IPS-20b (cell line): Measurements from ENCODE around the gene CDK16.

ENCODE experiments used
- H3K27ac ChIP-seq: one replicate; pipeline ENCODE4 v1.5.1; 2013; ENCODE audit warnings: low read length
- H3K27me3 ChIP-seq: 2 replicates; pipeline ENCODE4 v1.6.1; 2013; ENCODE audit warnings: mild to moderate bottlenecking, low read length, inconsistent platforms; ENCODE audit not compliant: insufficient read depth
- H3K36me3 ChIP-seq: 2 replicates; pipeline ENCODE4 v1.6.1; 2013; ENCODE audit warnings: low read depth, mild to moderate bottlenecking, inconsistent platforms, low read length, moderate library complexity; ENCODE audit not compliant: insufficient read depth
- H3K4me1 ChIP-seq: 2 replicates; pipeline ENCODE4 v1.6.1; 2013; ENCODE audit warnings: mild to moderate bottlenecking, control low read depth, inconsistent platforms, low read length, moderate library complexity; ENCODE audit not compliant: insufficient read depth
- H3K4me3 ChIP-seq: 2 replicates; pipeline ENCODE4 v1.5.1; 2013; ENCODE audit warnings: mild to moderate bottlenecking, low read length, inconsistent platforms
- H3K9ac ChIP-seq: 2 replicates; pipeline ENCODE4 v1.6.1; 2013; ENCODE audit warnings: low read depth, mild to moderate bottlenecking, inconsistent platforms, low read length, moderate library complexity
- H3K9me3 ChIP-seq: 2 replicates; pipeline ENCODE4 v1.6.1; 2013; ENCODE audit warnings: mild to moderate bottlenecking, low read depth, low read length, inconsistent platforms; ENCODE audit not compliant: insufficient read depth

CDK16 gene

GRCh38 chrX:47198687-47199080 is 19.8 kb upstream of the CDK16 start:
- H3K9ac ChIP-seq = no peak overlapping the region
- H3K27ac ChIP-seq = no peak overlapping the region
- H3K9me3 ChIP-seq = no peaks in the 10 kb centered on the region
- no peak overlapping the region for H3K4me3 ChIP-seq
- H3K4me1 ChIP-seq = peaks cover 24% of the 10 kb centered on the region
- H3K27me3 ChIP-seq = no peaks in the 10 kb centered on the region
- H3K36me3 ChIP-seq = peaks cover 81% of the 10 kb centered on the region

- peaks cover 24% of the 10 kb centered on the region for H3K4me1 ChIP-seq
- no peaks in the 10 kb centered on the region for H3K27me3 ChIP-seq
- H3K27ac ChIP-seq = no peak overlapping the region
- no peak overlapping the region for H3K4me3 ChIP-seq
- no peak overlapping the region for H3K9ac ChIP-seq
- no peaks in the 10 kb centered on the region for H3K9me3 ChIP-seq
- peaks cover 87% of the 10 kb centered on the region for H3K36me3 ChIP-seq
Observed at GRCh38 chrX:47199286-47199685, 19.2 kb upstream of the CDK16 start.

GRCh38 chrX:47200385-47201150 is 17.9 kb upstream of the CDK16 start:
- Histone ChIP-seq H3K27ac (no peak overlapping the region), H3K4me3 (no peak overlapping the region), H3K9me3 (no peaks in the 10 kb centered on the region), H3K27me3 (no peaks in the 10 kb centered on the region), H3K9ac (no peak overlapping the region), H3K4me1 (peaks cover 23% of the 10 kb centered on the region), H3K36me3 (peaks cover 97% of the 10 kb centered on the region)

- H3K4me3 ChIP-seq = no peak overlapping the region
- peaks cover 17% of the 10 kb centered on the region for H3K4me1 ChIP-seq
- H3K9me3 ChIP-seq = no peaks in the 10 kb centered on the region
- no peaks in the 10 kb centered on the region for H3K27me3 ChIP-seq
- peaks cover 97% of the 10 kb centered on the region for H3K36me3 ChIP-seq
- no peak overlapping the region for H3K9ac ChIP-seq
- H3K27ac ChIP-seq = no peak overlapping the region
Observed at GRCh38 chrX:47201345-47201944, 17.0 kb upstream of the CDK16 start.

GRCh38 chrX:47202316-47202715 is 16.2 kb upstream of the CDK16 start:
- Histone ChIP-seq H3K4me3 (no peak overlapping the region), H3K27ac (no peak overlapping the region), H3K9ac (no peak overlapping the region), H3K36me3 (peaks cover 97% of the 10 kb centered on the region), H3K27me3 (no peaks in the 10 kb centered on the region), H3K4me1 (peaks cover 9% of the 10 kb centered on the region), H3K9me3 (no peaks in the 10 kb centered on the region)

GRCh38 chrX:47202877-47203276 is 15.6 kb upstream of the CDK16 start:
- H3K9ac ChIP-seq = no peak overlapping the region
- H3K4me1 ChIP-seq = peaks cover 3% of the 10 kb centered on the region
- H3K9me3 ChIP-seq = no peaks in the 10 kb centered on the region
- peaks cover 97% of the 10 kb centered on the region for H3K36me3 ChIP-seq
- H3K27me3 ChIP-seq = no peaks in the 10 kb centered on the region
- no peak overlapping the region for H3K27ac ChIP-seq
- no peak overlapping the region for H3K4me3 ChIP-seq

GRCh38 chrX:47204970-47205369 is 13.5 kb upstream of the CDK16 start:
- H3K27me3 ChIP-seq = no peaks in the 10 kb centered on the region
- no peaks in the 10 kb centered on the region for H3K4me1 ChIP-seq

GRCh38 chrX:47206316-47206715 is 12.2 kb upstream of the CDK16 start:
- peaks cover 99% of the 10 kb centered on the region for H3K36me3 ChIP-seq
- H3K4me1 ChIP-seq = no peaks in the 10 kb centered on the region
- no peak overlapping the region for H3K27ac ChIP-seq

More at GRCh38 chrX:47204970-47205369, 13.5 kb upstream of the CDK16 start:
- Histone ChIP-seq H3K36me3 (peaks cover 99% of the 10 kb centered on the region), H3K27ac (no peak overlapping the region), H3K9me3 (no peaks in the 10 kb centered on the region), H3K9ac (no peak overlapping the region), H3K4me3 (no peak overlapping the region)

GRCh38 chrX:47208108-47208507 is 10.4 kb upstream of the CDK16 start:
- H3K9me3 ChIP-seq = no peaks in the 10 kb centered on the region
- H3K27ac ChIP-seq = no peak overlapping the region
- H3K4me1 ChIP-seq = no peaks in the 10 kb centered on the region
- H3K9ac ChIP-seq = no peak overlapping the region
- H3K4me3 ChIP-seq = no peak overlapping the region
- H3K36me3 ChIP-seq = peaks cover 99% of the 10 kb centered on the region
- H3K27me3 ChIP-seq = no peaks in the 10 kb centered on the region

More at GRCh38 chrX:47206316-47206715, 12.2 kb upstream of the CDK16 start:
- H3K27me3 ChIP-seq = no peaks in the 10 kb centered on the region
- H3K9ac ChIP-seq = no peak overlapping the region
- H3K9me3 ChIP-seq = no peaks in the 10 kb centered on the region
- H3K4me3 ChIP-seq = no peak overlapping the region

- H3K4me3 ChIP-seq = no peak overlapping the region
- no peaks in the 10 kb centered on the region for H3K9me3 ChIP-seq
- no peak overlapping the region for H3K9ac ChIP-seq
- peaks cover 99% of the 10 kb centered on the region for H3K36me3 ChIP-seq
- H3K27me3 ChIP-seq = no peaks in the 10 kb centered on the region
- H3K27ac ChIP-seq = no peak overlapping the region
- H3K4me1 ChIP-seq = no peaks in the 10 kb centered on the region
Observed at GRCh38 chrX:47209508-47210238, 8.8 kb upstream of the CDK16 start.

- Histone ChIP-seq H3K36me3 (peaks cover 100% of the 10 kb centered on the region), H3K4me3 (no peak overlapping the region), H3K9ac (no peak overlapping the region), H3K27me3 (no peaks in the 10 kb centered on the region), H3K4me1 (no peaks in the 10 kb centered on the region), H3K9me3 (no peaks in the 10 kb centered on the region), H3K27ac (no peak overlapping the region)
Observed at GRCh38 chrX:47210661-47211425, 7.6 kb upstream of the CDK16 start.
